Pancreas (tissue), 10 donors: ENCODE measurements around the gene DDX27. TPM values are rescaled to one million over a fixed set of nuclear protein-coding genes. Genes with fewer than 3 reads are reported as not detected.
A peak's percentile ranks its signal among the peaks of the same experiment; 100 is the strongest.

Experiments
- ATAC-seq, 4 donors: fragments of 200-7000 bp; cut with Tn5 transposase; one replicate each; pipeline versions ENCODE4 v1.8.0 to v1.9.1; 2020; ENCODE audit warnings: mild to moderate bottlenecking in 4 of 4, moderate library complexity in 4 of 4
- DNase-seq, 6 donors: peaks; one replicate each; pipeline ENCODE4 v3.0.0-alpha.2; 2020
- FAIRE-seq: peaks from 2 replicates; lab custom pipeline; 2012; peaks lifted over from hg19 to GRCh38; lab: Jason Lieb, UNC
- H3K27ac ChIP-seq, 4 donors: fragments of 200-600 bp; sonication (generic); 1 replicate in 3 of 4; 2 replicates in 1 of 4; pipeline versions ENCODE4 v1.5.0 to v1.8.0; 2020
- H3K27me3 ChIP-seq, 4 donors: fragments of 200-600 bp; one replicate each; pipeline ENCODE4 v1.8.0; 2021
- H3K36me3 ChIP-seq, 3 donors: fragments of 200-600 bp; sonication (generic) in 1 of 3; one replicate each; pipeline versions ENCODE4 v1.5.0 to v1.8.0; 2020 to 2021
- H3K4me1 ChIP-seq, 3 donors: fragments of 200-600 bp; one replicate each; pipeline ENCODE4 v1.8.0; 2021
- H3K4me3 ChIP-seq, 4 donors: fragments of 200-600 bp; sonication (generic) in 2 of 4; one replicate each; pipeline versions ENCODE4 v1.5.0 to v1.8.0; 2020 to 2021
- H3K9me3 ChIP-seq, 4 donors: fragments of 200-600 bp; one replicate each; pipeline ENCODE4 v1.8.0; 2021
- CTCF ChIP-seq, 4 donors: fragments of 200-600 bp; sonication (generic) in 3 of 4; IDR thresholded peaks; one replicate each; pipeline versions ENCODE4 v1.5.0 to v1.8.0; 2021; ENCODE audit warnings: antibody characterized with exemption in 4 of 4
- whole genome bisulfite sequencing, 2 donors: extraction: QIAGEN DNeasy Blood & Tissue Kit; methylation state at CpG; one replicate each; pipeline ENCODE4 v1.1.7; 2013; 5-methylcytosine and 5-hydroxymethylcytosine counted together
- intact Hi-C, 3 donors: fragments of 100-400 bp; cut with DNase I; formaldehyde crosslinking; loops; one replicate each; pipeline versions ENCODE4 v1.11.1 to v1.14.2; 2022
- polyA plus RNA-seq, 2 donors: library from polyadenylated mRNA; stranded (reverse); fragments of 200-250 nt; gene quantifications; one replicate each; pipeline ENCODE4 v1.2.3, GENCODE V29; 2013
- total RNA-seq, 6 donors: library from RNA; stranded (reverse); fragmentation: NEBNext Ultra II Directional in 4 of 6; extraction: Animal tissue kit (Norgen Biotek cat#: 25700) in 4 of 6; gene quantifications; one replicate each; pipeline versions ENCODE4 v1.2.1 to v1.2.4, GENCODE V29; 2021 to 2023
- donor health status: healthy with polysubstance abuse.
- donor health status: DM: no; HTN: no; CAD: no; lungs with moderate emphysema.
- donor health status: DM: no; HTN: no; CAD: no.
- donor health status: control.
- donor health status: control.
- donor health status: Bipolar disorder and iron deficiency.
- donor health status: DM: yes; HTN: yes; CAD: no.
- donor health status: DM: no; HTN: no; CAD: no.
- donor health status: DM: no; HTN: no; CAD: no.
- donor health status: DM: yes; HTN: yes; CAD: no.

The DDX27 gene
- total and polyA plus RNA-seq, 8 donors = 12.0 to 33.0 (median 17.4) TPM

GRCh38 chr20:49245921-49246740 is 26.9 kb downstream of the DDX27 start:
- FAIRE-seq (no peak), ATAC-seq (peak; percentile 64 to 91 (median 86)), DNase-seq (no peak)
- Histone ChIP-seq H3K27me3 (no peaks in the 10 kb centered on the region), H3K4me1 (no peaks in the 10 kb centered on the region), H3K36me3 (peaks cover 0 to 70% (median 15%) of the 10 kb centered on the region in 3 donors), H3K27ac (no peak overlapping the region), H3K9me3 (no peaks in the 10 kb centered on the region), H3K4me3 (no peak overlapping the region)
- WGBS, 2 donors = 35 to 43% methylated on average over 3 of the region's 3 CpGs
- peak; percentile 33 to 37 (median 34) for TF ChIP-seq CTCF (IDR thresholded peaks at IDR 0.05)
- intact Hi-C loops = loop anchor here in 1 of 3 donors (10.0 kb wide), 1 partner anchor 79 kb away; no protein-coding TSS in a partner anchor

- Histone ChIP-seq H3K36me3 (peaks cover 0 to 73% (median 7%) of the 10 kb centered on the region in 3 donors), H3K27ac (no peak overlapping the region), H3K4me1 (no peaks in the 10 kb centered on the region), H3K9me3 (no peaks in the 10 kb centered on the region), H3K27me3 (no peaks in the 10 kb centered on the region), H3K4me3 (no peak overlapping the region)
- no peak for FAIRE-seq
- no peak for TF ChIP-seq CTCF (IDR thresholded peaks at IDR 0.05)
- WGBS, 2 donors = 86 to 89% methylated on average over 8 of the region's 8 CpGs
- no peak for ATAC-seq
- DNase-seq = no peak
- intact Hi-C loops = loop anchor here in 1 of 3 donors (10.0 kb wide), 1 partner anchor 78 kb away; no protein-coding TSS in a partner anchor
Observed at GRCh38 chr20:49247169-49247723, 28.0 kb downstream of the DDX27 start.

GRCh38 chr20:49247792-49248191 is 28.6 kb downstream of the DDX27 start:
- H3K4me1 ChIP-seq = no peaks in the 10 kb centered on the region
- ATAC-seq (no peak), FAIRE-seq (no peak), DNase-seq (no peak)
- intact Hi-C loops = loop anchor here in 1 of 3 donors (10.0 kb wide), 1 partner anchor 77 kb away; no protein-coding TSS in a partner anchor
- H3K4me3 ChIP-seq = no peak overlapping the region
- H3K27me3 ChIP-seq = no peaks in the 10 kb centered on the region
- 77 to 85% methylated on average over 5 of the region's 5 CpGs for WGBS, 2 donors
- no peaks in the 10 kb centered on the region for H3K9me3 ChIP-seq
- H3K36me3 ChIP-seq = peaks cover 0 to 71% (median 5%) of the 10 kb centered on the region in 3 donors
- TF ChIP-seq CTCF (IDR thresholded peaks at IDR 0.05) = no peak
- H3K27ac ChIP-seq = no peak overlapping the region

- no peak for ATAC-seq
- Histone ChIP-seq H3K4me1 (no peaks in the 10 kb centered on the region), H3K27ac (no peak overlapping the region), H3K9me3 (no peaks in the 10 kb centered on the region), H3K4me3 (no peak overlapping the region), H3K36me3 (peaks cover 0 to 71% (median 5%) of the 10 kb centered on the region in 3 donors), H3K27me3 (no peaks in the 10 kb centered on the region)
- FAIRE-seq = no peak
- WGBS, 2 donors = 84 to 87% methylated on average over 10 of the region's 10 CpGs
- no peak for DNase-seq
- intact Hi-C loops = loop anchor here in 1 of 3 donors (10.0 kb wide), 1 partner anchor 76 kb away; no protein-coding TSS in a partner anchor
- TF ChIP-seq CTCF (IDR thresholded peaks at IDR 0.05) = no peak
Observed at GRCh38 chr20:49248301-49248700, 29.1 kb downstream of the DDX27 start.
